Measurements from ENCODE around the gene CEP44. TPM values are rescaled to one million over a fixed set of nuclear protein-coding genes. Genes with fewer than 3 reads are reported as not detected.
A peak's percentile ranks its signal among the peaks of the same experiment; 100 is the strongest.
"Not testable (repeated sequence)": the region's sequence is repeated elsewhere in the genome, so short reads cannot be mapped to it uniquely, and the experiment has no call there.

Gene CEP44
- total RNA-seq, 1 donor from 2014 or later: 5.2 TPM

DNA sequence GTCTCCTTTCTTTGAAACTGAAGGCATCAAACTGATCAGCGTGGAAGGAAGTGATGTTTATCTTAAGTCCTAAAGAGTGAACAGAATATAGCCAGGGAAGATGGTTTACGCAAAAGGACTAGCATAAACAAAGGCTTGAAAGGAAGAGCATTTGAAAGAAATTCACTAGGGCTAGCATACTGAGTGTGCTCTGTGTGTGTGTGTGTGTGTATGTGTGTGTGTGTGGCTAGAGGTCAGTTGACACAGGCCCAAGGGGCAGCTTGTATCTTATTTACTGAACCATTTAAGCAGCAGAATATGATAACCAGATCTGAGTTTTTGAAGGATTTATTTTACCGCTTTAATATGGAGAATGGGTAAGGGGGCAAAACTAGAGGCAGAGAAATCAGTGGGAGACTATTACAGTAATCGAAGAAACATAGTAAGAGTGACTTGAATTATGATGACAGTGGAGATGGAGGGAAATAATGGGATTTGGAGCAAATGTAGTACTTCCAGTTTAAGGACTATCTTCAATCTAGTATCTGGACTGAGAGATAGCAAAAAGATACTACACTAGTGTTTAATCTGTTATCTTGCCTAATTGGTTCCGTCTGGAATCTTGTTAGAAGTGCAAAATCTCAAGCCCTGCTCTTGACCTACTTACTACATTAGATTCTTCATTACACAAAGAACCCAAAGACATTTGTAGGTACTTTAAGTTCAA is 36.9 kb downstream of the CEP44 start:
- ATAC-seq (no peak), DNase-seq (ENCODE audit: low spot score) (no peak)

GRCh38 chr4:174324236-174324635 is 40.5 kb downstream of the CEP44 start:
- DNase-seq (ENCODE audit: low spot score) (no peak), ATAC-seq (no peak)

GRCh38 chr4:174324725-174325124 is 41.0 kb downstream of the CEP44 start:
- no peak for ATAC-seq
- DNase-seq (ENCODE audit: low spot score): no peak

- no peak for DNase-seq (ENCODE audit: low spot score)
- ATAC-seq: no peak
Observed at GRCh38 chr4:174332741-174333493, 49.2 kb downstream of the CEP44 start.

DNA sequence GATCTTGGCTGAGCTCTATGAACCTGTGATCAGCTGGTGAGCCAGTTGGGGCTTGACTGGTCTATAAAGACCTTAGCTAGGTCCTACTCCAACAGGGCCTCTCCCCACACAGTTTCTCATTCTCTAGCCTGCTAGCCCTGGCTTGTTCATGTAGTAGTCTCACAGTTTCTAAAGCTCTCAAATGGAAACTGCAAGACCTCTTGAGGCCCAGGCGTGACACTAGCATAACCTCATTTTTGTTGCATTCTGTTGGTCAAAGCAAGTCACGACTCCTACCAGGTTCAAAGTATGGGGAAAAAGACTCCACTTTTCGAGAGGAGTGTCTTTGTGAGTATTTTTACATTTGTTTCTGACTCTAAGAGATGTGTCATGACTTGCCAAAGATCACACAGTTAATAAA is 50.9 kb downstream of the CEP44 start:
- DNase-seq (ENCODE audit: low spot score): no peak
- ATAC-seq: no peak

GRCh38 chr4:174340714-174341113 is 57.0 kb downstream of the CEP44 start:
- no peak for DNase-seq (ENCODE audit: low spot score)
- no peak for ATAC-seq

GRCh38 chr4:174349156-174349555 is 65.4 kb downstream of the CEP44 start:
- no peak for DNase-seq (ENCODE audit: low spot score)
- no peak for ATAC-seq

DNA sequence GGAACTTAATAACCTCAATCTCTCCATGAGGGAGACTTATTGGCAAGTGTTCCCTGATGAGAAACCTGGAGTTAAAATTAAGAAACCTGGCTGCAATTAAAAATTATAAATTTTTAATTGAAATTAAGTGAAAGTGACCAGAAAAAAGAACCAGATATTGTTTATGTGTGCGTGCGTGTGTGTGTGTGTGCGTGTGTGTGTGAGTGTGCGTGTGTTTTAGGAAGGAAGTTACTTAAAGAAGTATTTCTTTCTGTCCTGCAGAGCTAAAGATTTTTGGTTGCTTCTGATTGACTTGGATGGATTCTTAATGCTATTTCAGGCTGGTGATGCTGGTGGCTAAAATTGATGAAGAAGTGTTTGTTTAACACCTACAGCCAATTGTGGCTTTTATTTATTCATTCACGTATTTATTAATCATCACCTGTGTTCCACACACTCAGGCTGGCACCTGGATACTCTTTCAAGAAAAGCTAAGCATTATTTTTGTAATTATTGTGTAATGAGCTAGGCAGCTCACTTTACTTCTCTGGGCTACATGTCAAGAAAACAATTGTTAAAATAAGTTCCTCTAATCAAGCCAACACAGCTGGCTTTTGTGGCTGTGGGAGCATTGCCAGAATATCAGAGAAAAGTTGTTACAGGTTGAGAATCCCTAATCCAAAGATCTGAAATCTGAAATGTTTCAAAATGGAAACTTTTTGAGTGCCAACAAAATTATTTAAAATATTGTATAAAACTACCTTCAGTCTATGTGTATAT is 68.5 kb downstream of the CEP44 start:
- no peak for DNase-seq (ENCODE audit: low spot score)
- no peak for ATAC-seq

GRCh38 chr4:174357321-174357720 is 73.6 kb downstream of the CEP44 start:
- DNase-seq (ENCODE audit: low spot score): no peak
- no peak for ATAC-seq

DNA sequence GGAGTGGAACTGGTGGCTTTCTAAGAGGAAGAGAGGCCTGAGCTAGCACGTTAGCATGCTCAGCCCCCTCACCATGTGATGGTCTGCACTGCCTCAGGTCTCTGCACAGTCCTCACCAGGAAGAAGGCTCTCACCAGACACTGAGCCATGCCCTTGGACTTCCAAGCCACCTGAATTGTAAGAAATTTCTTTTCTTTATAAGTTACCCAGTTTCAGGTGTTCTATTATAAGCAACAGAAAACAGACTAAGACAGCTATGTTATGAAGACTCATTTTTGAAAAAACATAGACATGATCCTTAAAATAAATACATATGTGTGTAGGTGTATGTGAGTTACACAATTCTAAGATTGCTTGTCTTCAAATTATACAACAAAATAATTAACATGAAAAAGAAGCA is 74.7 kb downstream of the CEP44 start:
- ATAC-seq (no peak), DNase-seq (ENCODE audit: low spot score) (no peak)

DNA sequence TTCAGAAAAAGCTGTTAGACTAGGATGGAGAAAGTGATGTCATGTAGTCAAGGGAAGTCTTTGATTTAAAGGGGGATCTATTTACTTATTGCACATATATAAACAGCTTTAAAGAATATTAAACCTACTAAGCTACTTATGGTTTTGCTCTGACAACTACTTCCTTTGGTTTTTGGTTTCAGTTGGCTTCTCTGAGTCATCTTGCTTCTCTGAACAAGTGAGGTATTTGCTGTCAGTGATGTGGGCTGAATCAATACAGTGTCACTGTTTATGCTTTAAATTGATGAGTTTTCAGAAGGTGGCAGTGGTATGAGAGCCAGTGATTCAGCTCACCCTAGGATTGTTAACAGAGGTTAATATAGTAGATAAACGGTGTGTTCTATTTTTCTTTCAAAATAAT is 75.1 kb downstream of the CEP44 start:
- DNase-seq (ENCODE audit: low spot score) (no peak), ATAC-seq (no peak)

DNA sequence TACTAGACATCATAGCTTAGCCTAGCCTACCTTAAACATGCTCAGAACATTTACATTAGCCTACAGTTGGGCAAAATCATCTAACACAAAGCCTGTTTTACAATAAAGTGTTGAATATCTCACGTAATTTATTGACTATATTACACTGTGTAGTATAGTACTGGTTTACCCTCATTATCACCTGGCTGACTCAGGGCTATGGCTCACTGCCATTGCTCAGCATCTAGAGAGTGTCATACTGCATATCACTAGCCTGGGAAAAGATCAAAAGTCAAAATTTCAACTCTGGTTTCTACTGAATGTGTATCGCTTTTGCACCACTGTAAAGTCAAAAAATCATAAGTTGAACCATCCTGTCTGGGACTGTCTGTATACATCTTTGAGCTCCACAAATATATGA is 78.6 kb downstream of the CEP44 start:
- DNase-seq (ENCODE audit: low spot score) (no peak), ATAC-seq (no peak)

GRCh38 chr4:174363782-174364181 is 80.1 kb downstream of the CEP44 start:
- DNase-seq (ENCODE audit: low spot score); ATAC-seq: not testable (repeated sequence)

GRCh38 chr4:174365018-174365587 is 81.4 kb downstream of the CEP44 start:
- no peak for DNase-seq (ENCODE audit: low spot score)
- ATAC-seq: peak; percentile 42

DNA sequence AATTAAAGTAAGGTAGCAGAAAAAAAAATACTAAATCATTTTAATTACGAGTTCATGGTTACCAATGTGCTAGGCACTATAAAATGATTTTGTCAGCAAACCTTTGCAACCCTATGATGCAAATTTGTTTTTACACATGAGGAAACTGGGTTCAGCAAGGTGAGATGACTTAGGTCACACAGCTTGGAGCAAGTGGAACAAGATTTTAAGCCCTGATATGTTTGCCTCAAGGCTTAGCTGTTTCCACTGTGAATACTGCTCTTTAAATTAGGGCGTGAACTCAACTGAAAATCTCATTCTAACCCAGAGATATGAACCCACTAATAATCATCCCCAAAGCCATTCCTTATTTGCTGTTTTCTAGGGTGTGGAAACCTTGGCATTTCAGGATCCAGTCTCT is 86.3 kb downstream of the CEP44 start:
- DNase-seq (ENCODE audit: low spot score): no peak
- no peak for ATAC-seq

DNA sequence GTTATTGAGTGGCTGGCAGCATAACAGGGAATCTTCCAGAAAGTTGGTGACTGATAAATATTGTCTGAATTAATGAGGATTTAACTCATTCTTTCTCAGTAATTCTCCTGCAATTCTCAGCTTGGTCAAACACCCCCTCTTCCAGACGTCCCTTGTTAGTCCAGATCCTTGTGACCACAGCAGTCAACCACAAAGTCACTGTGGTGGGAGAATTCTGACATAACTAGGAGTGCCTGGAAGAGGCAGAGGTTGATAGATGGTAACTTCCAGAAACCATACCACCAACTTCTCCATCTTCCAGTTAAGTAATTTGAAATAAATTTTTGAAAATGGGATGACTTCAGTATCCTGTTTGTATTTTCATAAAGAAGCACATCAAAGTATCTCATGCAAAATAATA is 90.1 kb downstream of the CEP44 start:
- no peak for ATAC-seq
- DNase-seq (ENCODE audit: low spot score): no peak

- no peak for ATAC-seq
- no peak for DNase-seq (ENCODE audit: low spot score)
Observed at GRCh38 chr4:174375422-174375821, 91.7 kb downstream of the CEP44 start.

DNA sequence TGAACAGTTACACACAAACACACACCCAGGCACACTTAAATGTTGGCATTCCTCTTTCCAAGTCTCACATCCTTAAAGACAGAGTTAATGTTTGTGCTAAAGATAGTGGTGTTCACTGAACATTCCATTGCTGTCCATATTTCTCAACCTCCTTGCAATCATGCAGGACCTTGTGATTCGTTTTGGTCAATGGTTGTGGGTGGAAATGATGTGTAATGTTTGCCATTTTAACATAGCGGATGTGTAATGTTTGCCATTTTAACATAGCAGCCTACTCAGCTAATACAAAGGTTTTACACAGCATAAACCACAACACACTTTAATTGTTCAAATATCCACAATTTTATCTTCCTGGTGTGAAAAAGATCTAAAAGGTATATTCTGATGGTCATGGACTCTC is 93.9 kb downstream of the CEP44 start:
- no peak for DNase-seq (ENCODE audit: low spot score)
- no peak for ATAC-seq

- DNase-seq (ENCODE audit: low spot score): no peak
- ATAC-seq: no peak
Observed at GRCh38 chr4:174378951-174379350, 95.2 kb downstream of the CEP44 start.

DNA sequence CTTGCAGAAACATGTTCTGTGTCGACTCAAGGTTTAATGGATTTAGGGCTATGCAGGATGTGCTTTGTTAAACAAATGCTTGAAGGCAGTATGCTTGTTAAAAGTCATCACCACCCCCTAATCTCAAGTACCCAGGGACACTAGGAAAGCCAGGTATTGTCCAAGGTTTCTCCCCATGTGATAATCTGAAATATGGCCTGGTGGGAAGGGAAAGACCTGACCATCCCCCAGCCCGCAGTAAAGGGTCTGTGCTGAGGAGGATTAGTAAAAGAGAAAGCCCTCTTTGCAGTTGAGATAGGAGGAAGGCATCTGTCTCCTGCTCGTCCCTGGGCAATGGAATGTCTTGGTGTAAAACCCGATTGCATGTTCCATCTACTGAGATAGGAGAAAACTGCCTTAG is 96.5 kb downstream of the CEP44 start:
- ATAC-seq: not testable (repeated sequence)

GRCh38 chr4:174380699-174381439 is 97.2 kb downstream of the CEP44 start:
- no peak for DNase-seq (ENCODE audit: low spot score)
- no peak for ATAC-seq

More for the DNA sequence above, 96.5 kb downstream of the CEP44 start:
- DNase-seq (ENCODE audit: low spot score): not testable (repeated sequence)

All from left lobe of liver (tissue), 2 donors.